ENCODE data around the gene TFDP1. TPM values are rescaled to one million over a fixed set of nuclear protein-coding genes. Genes with fewer than 3 reads are reported as not detected.

The TFDP1 gene
- total RNA-seq, 1 experiment from 2014 or later: 31.4 TPM

DNA sequence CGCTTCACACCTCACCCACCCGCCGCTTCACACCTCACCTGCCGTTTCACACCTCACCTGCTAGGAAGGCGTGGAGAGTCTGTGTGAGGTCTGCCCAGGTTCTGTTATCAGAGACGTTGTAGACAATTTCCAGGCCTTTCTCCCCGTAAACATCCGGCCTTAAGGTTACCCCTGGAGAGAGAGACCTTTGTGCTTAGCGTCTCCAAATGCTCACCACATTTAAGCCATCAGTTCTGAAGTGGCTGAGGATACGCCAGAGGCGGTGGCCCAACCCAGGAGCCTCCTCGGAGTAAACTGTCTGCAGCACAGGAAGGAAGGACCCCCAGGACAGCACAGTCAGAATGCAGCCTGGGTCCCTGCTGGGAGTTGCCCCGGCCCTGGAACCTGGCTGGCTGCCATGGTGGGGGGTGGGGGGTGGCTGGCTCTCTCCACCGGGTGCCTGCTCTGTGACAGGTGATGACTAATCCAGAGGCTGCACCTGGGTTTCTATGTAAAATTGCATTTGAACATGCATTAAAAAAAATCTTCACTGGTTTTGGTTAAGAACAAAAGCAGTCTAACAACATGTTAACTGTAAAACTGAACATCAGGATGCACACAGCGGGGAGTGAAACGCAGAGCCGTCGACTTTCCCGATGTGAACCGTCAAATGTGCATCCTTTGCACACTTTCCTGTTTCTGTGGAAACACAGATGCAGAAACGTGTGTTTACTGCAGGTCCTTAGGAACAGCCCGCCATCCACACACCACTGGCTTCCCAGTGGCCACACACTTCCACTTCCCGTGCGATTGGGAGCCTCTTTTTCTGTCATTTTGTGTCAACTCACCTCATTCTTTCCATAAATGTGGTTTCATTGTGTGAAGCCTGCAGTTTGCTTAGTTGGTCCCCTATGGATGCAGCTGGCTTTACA is 69.0 kb downstream of the TFDP1 start:
- BruUV-seq (replicated peaks): no TSS peak
- DNase-seq: no peak
- H3K9me3 Mint-ChIP-seq (ENCODE audit: low read depth, unreplicated experiment): no peaks in the 10 kb centered on the region
- TF ChIP-seq, protein P1, sequence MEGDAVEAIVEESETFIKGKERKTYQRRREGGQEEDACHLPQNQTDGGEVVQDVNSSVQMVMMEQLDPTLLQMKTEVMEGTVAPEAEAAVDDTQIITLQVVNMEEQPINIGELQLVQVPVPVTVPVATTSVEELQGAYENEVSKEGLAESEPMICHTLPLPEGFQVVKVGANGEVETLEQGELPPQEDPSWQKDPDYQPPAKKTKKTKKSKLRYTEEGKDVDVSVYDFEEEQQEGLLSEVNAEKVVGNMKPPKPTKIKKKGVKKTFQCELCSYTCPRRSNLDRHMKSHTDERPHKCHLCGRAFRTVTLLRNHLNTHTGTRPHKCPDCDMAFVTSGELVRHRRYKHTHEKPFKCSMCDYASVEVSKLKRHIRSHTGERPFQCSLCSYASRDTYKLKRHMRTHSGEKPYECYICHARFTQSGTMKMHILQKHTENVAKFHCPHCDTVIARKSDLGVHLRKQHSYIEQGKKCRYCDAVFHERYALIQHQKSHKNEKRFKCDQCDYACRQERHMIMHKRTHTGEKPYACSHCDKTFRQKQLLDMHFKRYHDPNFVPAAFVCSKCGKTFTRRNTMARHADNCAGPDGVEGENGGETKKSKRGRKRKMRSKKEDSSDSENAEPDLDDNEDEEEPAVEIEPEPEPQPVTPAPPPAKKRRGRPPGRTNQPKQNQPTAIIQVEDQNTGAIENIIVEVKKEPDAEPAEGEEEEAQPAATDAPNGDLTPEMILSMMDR (IDR thresholded peaks at IDR 0.05; ENCODE audit: unreplicated experiment): no peak
- no peaks in the 10 kb centered on the region for H3K27me3 Mint-ChIP-seq (ENCODE audit: unreplicated experiment)
- intact Hi-C loops (cut with micrococcal nuclease; ENCODE audit: unreplicated experiment): no loop called here
- CTCF ChIA-PET: no interaction called here
- no peak overlapping the region for H3K27ac Mint-ChIP-seq (ENCODE audit: unreplicated experiment)
- no peaks in the 10 kb centered on the region for H3K4me1 Mint-ChIP-seq (ENCODE audit: low read depth, unreplicated experiment)
- H3K36me3 Mint-ChIP-seq (ENCODE audit: insufficient read depth, unreplicated experiment): no peaks in the 10 kb centered on the region
- H3K4me3 Mint-ChIP-seq (ENCODE audit: low read depth, unreplicated experiment): no peak overlapping the region

- no peaks in the 10 kb centered on the region for H3K36me3 Mint-ChIP-seq (ENCODE audit: insufficient read depth, unreplicated experiment)
- H3K27me3 Mint-ChIP-seq (ENCODE audit: unreplicated experiment): no peaks in the 10 kb centered on the region
- DNase-seq: no peak
- H3K4me3 Mint-ChIP-seq (ENCODE audit: low read depth, unreplicated experiment): no peak overlapping the region
- H3K4me1 Mint-ChIP-seq (ENCODE audit: low read depth, unreplicated experiment): no peaks in the 10 kb centered on the region
- CTCF ChIA-PET: no interaction called here
- TF ChIP-seq, protein P1 (IDR thresholded peaks at IDR 0.05; ENCODE audit: unreplicated experiment): no peak
- intact Hi-C loops (cut with micrococcal nuclease; ENCODE audit: unreplicated experiment): no loop called here
- H3K9me3 Mint-ChIP-seq (ENCODE audit: low read depth, unreplicated experiment): no peaks in the 10 kb centered on the region
- BruUV-seq (replicated peaks): no TSS peak
- H3K27ac Mint-ChIP-seq (ENCODE audit: unreplicated experiment): no peak overlapping the region
Measured at GRCh38 chr13:113654175-113654560, 69.6 kb downstream of the TFDP1 start.

GRCh38 chr13:113654591-113655345 is 70.2 kb downstream of the TFDP1 start:
- H3K36me3 Mint-ChIP-seq (ENCODE audit: insufficient read depth, unreplicated experiment): no peaks in the 10 kb centered on the region
- intact Hi-C loops (cut with micrococcal nuclease; ENCODE audit: unreplicated experiment): no loop called here
- no peaks in the 10 kb centered on the region for H3K9me3 Mint-ChIP-seq (ENCODE audit: low read depth, unreplicated experiment)
- no peak overlapping the region for H3K27ac Mint-ChIP-seq (ENCODE audit: unreplicated experiment)
- no peak overlapping the region for H3K4me3 Mint-ChIP-seq (ENCODE audit: low read depth, unreplicated experiment)
- CTCF ChIA-PET: no interaction called here
- H3K27me3 Mint-ChIP-seq (ENCODE audit: unreplicated experiment): no peaks in the 10 kb centered on the region
- BruUV-seq (replicated peaks): no TSS peak
- no peak for DNase-seq
- TF ChIP-seq, protein P1 (IDR thresholded peaks at IDR 0.05; ENCODE audit: unreplicated experiment): no peak
- no peaks in the 10 kb centered on the region for H3K4me1 Mint-ChIP-seq (ENCODE audit: low read depth, unreplicated experiment)

GRCh38 chr13:113655346-113656002 is 70.9 kb downstream of the TFDP1 start:
- Mint-ChIP-seq H3K27ac (ENCODE audit: unreplicated experiment) (no peak overlapping the region), H3K4me1 (ENCODE audit: low read depth, unreplicated experiment) (no peaks in the 10 kb centered on the region), H3K36me3 (ENCODE audit: insufficient read depth, unreplicated experiment) (no peaks in the 10 kb centered on the region), H3K4me3 (ENCODE audit: low read depth, unreplicated experiment) (no peak overlapping the region), H3K9me3 (ENCODE audit: low read depth, unreplicated experiment) (no peaks in the 10 kb centered on the region), H3K27me3 (ENCODE audit: unreplicated experiment) (no peaks in the 10 kb centered on the region)
- TF ChIP-seq, protein P1 (IDR thresholded peaks at IDR 0.05; ENCODE audit: unreplicated experiment): no peak
- CTCF ChIA-PET: no interaction called here
- DNase-seq: no peak
- intact Hi-C loops (cut with micrococcal nuclease; ENCODE audit: unreplicated experiment): no loop called here
- BruUV-seq (replicated peaks): no TSS peak

All from Calu3 (cell line).